Calu3 (cell line): Measurements from ENCODE around the gene SMG7. TPM values are rescaled to one million over a fixed set of nuclear protein-coding genes. Genes with fewer than 3 reads are reported as not detected.

Experiments used
- BruUV-seq: library from RNA; stranded (reverse); fragments of 400-500 nt; replicated peaks from 2 replicates; lab custom pipeline; 2021; lab: Mats Ljungman, UMichigan
- CTCF ChIA-PET: fragments of 300-600 bp; sonication (Branson Sonifier 250); formaldehyde crosslinking; loops from one replicate; lab custom pipeline; 2022; ENCODE audit warnings: antibody characterized with exemption; lab: Charles Lee
- DNase-seq: peaks from one replicate; pipeline ENCODE4 v3.0.0; 2022
- H3K27ac Mint-ChIP-seq: one replicate; pipeline ENCODE4 v1.8.0; 2022; ENCODE audit warnings: mixed read lengths; ENCODE audit not compliant: unreplicated experiment
- H3K27me3 Mint-ChIP-seq: one replicate; pipeline ENCODE4 v1.8.0; 2022; ENCODE audit warnings: mixed read lengths; ENCODE audit not compliant: unreplicated experiment
- H3K36me3 Mint-ChIP-seq: one replicate; pipeline ENCODE4 v1.8.0; 2022; ENCODE audit warnings: mild to moderate bottlenecking, moderate library complexity, mixed read lengths; ENCODE audit not compliant: insufficient read depth, unreplicated experiment
- H3K4me1 Mint-ChIP-seq: one replicate; pipeline ENCODE4 v1.8.0; 2022; ENCODE audit warnings: mild to moderate bottlenecking, low read depth, mixed read lengths; ENCODE audit not compliant: unreplicated experiment
- H3K4me3 Mint-ChIP-seq: one replicate; pipeline ENCODE4 v1.8.0; 2022; ENCODE audit warnings: mild to moderate bottlenecking, low read depth, moderate library complexity, mixed read lengths; ENCODE audit not compliant: unreplicated experiment
- H3K9me3 Mint-ChIP-seq: one replicate; pipeline ENCODE4 v1.8.0; 2022; ENCODE audit warnings: low read depth, mixed read lengths; ENCODE audit not compliant: unreplicated experiment
- intact Hi-C: fragments of 100-400 bp; cut with micrococcal nuclease; formaldehyde crosslinking; loops from one replicate; pipeline ENCODE4 v1.10.0; 2022; ENCODE audit not compliant: unreplicated experiment
- total RNA-seq: library from RNA; stranded (reverse); gene quantifications from 2 replicates; pipeline ENCODE4 v1.2.3, GENCODE V29; 2022
- TF ChIP-seq, protein P1 (sequence below): fragments of 200-600 bp; IDR thresholded peaks from one replicate; pipeline ENCODE4 v1.8.0; 2022; ENCODE audit warnings: antibody characterized with exemption; ENCODE audit not compliant: unreplicated experiment

SMG7 gene
- total RNA-seq, 1 experiment from 2014 or later, result 96.3 TPM

DNA sequence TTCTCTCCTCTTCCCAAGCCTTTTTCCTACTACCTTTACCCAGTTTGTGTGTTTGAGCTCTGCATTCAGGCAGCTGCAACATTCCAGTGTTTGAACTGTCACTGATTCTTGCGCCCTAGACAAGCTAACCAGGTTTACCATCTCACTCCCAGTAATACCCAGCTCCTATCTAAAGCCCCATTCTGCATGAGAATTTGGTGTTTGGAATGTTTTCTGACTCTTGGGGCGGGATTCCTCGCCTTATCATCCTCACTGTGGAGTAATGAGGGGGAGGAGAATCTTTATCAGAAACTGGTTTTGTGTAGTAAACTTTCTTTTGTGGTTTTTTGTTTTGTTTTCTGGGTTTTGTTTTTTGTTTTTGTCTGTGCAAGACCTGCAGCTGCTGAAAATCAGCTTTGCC, 81.5 kb downstream of the SMG7 start:
- no peak overlapping the region for H3K27ac Mint-ChIP-seq
- no TSS peak for BruUV-seq
- H3K27me3 Mint-ChIP-seq, result no peaks in the 10 kb centered on the region
- no peak for DNase-seq
- CTCF ChIA-PET, result no interaction called here
- H3K4me1 Mint-ChIP-seq, result no peaks in the 10 kb centered on the region
- intact Hi-C loops, result no loop called here
- TF ChIP-seq, protein P1, sequence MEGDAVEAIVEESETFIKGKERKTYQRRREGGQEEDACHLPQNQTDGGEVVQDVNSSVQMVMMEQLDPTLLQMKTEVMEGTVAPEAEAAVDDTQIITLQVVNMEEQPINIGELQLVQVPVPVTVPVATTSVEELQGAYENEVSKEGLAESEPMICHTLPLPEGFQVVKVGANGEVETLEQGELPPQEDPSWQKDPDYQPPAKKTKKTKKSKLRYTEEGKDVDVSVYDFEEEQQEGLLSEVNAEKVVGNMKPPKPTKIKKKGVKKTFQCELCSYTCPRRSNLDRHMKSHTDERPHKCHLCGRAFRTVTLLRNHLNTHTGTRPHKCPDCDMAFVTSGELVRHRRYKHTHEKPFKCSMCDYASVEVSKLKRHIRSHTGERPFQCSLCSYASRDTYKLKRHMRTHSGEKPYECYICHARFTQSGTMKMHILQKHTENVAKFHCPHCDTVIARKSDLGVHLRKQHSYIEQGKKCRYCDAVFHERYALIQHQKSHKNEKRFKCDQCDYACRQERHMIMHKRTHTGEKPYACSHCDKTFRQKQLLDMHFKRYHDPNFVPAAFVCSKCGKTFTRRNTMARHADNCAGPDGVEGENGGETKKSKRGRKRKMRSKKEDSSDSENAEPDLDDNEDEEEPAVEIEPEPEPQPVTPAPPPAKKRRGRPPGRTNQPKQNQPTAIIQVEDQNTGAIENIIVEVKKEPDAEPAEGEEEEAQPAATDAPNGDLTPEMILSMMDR, result no peak
- peaks cover 48% of the 10 kb centered on the region for H3K36me3 Mint-ChIP-seq
- H3K9me3 Mint-ChIP-seq, result no peaks in the 10 kb centered on the region
- H3K4me3 Mint-ChIP-seq, result no peak overlapping the region

DNA sequence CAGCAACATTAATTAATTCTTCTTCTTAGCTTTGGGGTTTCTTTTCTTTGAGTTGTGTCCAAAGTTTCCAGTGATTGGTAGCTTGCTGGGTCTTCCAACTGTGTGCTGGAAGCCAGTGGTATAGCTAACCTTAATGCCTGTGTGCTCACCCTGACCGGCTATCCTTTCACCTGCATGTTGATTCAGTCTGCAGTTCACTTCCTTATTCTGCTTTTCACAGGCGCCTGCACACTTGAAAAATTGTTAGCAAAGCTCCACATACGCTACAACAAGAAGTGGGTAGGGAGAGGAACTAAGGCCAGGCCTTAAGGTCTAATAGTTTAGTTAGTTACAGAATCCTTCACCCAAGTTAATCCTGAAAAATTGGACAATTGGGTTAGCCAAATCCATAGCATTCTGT, 82.3 kb downstream of the SMG7 start:
- Mint-ChIP-seq H3K4me3 (no peak overlapping the region), H3K36me3 (peaks cover 50% of the 10 kb centered on the region), H3K9me3 (no peaks in the 10 kb centered on the region), H3K27ac (no peak overlapping the region), H3K4me1 (no peaks in the 10 kb centered on the region), H3K27me3 (no peaks in the 10 kb centered on the region)
- no peak for DNase-seq
- BruUV-seq, result no TSS peak
- TF ChIP-seq, protein P1, result no peak
- CTCF ChIA-PET, result no interaction called here
- intact Hi-C loops, result no loop called here

DNA sequence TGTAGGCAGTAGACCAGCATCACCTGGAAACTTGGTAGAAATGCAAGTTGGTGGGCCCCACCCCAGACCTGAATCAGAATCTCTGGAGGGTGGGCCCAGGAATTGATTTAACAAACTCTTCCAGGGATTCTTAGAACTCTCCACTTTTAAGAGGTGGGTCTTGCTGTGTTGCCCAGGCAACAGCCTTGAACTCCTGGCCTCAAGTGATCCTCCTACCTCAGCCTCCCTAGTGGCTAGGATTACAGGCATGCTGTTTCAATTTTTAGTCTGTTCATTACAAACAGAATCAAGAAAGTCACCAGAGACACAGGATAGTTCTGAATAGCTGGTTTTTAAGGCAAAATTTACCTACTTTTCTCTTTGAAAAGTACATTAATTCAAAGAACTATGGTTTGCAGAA, 86.8 kb downstream of the SMG7 start:
- Mint-ChIP-seq H3K27ac (no peak overlapping the region), H3K4me1 (no peaks in the 10 kb centered on the region), H3K4me3 (no peak overlapping the region), H3K27me3 (no peaks in the 10 kb centered on the region), H3K9me3 (no peaks in the 10 kb centered on the region), H3K36me3 (peaks cover 18% of the 10 kb centered on the region)
- CTCF ChIA-PET, result interaction anchor here (1.1 kb wide), 1 partner anchor 18 kb away, joined by 3 read pairs; no protein-coding TSS in a partner anchor
- TF ChIP-seq, protein P1, result no peak
- intact Hi-C loops, result no loop called here
- DNase-seq, result no peak
- BruUV-seq, result no TSS peak

DNA sequence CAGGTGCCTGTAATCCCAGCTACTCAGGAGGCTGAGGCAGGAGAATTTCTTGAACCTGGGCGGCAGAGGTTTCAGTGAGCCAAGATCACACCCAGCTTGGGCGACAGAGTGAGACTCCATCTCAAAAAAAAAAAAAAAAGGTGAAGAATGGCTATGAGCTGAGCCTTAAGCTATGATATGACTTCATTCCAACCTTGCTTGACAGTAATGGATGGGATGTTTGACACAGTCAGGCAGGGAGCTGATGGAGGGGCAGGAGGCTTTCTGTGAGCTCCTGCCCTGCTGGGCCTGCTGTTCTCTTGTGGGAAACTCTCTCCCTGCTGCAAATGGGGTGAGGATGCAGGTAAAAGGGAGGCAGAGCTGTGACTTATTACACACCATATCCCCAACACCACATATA, 90.4 kb downstream of the SMG7 start:
- intact Hi-C loops, result no loop called here
- H3K27ac Mint-ChIP-seq, result no peak overlapping the region
- peaks cover 9% of the 10 kb centered on the region for H3K4me1 Mint-ChIP-seq
- no TSS peak for BruUV-seq
- H3K36me3 Mint-ChIP-seq, result peaks cover 24% of the 10 kb centered on the region
- H3K9me3 Mint-ChIP-seq, result no peaks in the 10 kb centered on the region
- CTCF ChIA-PET, result interaction anchor here (0.7 to 1.4 kb wide), 3 partner anchors 18 to 284 kb away, joined by 3 to 5 read pairs (median 3); no protein-coding TSS in a partner anchor
- H3K27me3 Mint-ChIP-seq, result no peaks in the 10 kb centered on the region
- DNase-seq, result no peak
- H3K4me3 Mint-ChIP-seq, result no peak overlapping the region
- TF ChIP-seq, protein P1, result no peak
